ENCODE measurements around the gene THADA.

Gene THADA

DNA sequence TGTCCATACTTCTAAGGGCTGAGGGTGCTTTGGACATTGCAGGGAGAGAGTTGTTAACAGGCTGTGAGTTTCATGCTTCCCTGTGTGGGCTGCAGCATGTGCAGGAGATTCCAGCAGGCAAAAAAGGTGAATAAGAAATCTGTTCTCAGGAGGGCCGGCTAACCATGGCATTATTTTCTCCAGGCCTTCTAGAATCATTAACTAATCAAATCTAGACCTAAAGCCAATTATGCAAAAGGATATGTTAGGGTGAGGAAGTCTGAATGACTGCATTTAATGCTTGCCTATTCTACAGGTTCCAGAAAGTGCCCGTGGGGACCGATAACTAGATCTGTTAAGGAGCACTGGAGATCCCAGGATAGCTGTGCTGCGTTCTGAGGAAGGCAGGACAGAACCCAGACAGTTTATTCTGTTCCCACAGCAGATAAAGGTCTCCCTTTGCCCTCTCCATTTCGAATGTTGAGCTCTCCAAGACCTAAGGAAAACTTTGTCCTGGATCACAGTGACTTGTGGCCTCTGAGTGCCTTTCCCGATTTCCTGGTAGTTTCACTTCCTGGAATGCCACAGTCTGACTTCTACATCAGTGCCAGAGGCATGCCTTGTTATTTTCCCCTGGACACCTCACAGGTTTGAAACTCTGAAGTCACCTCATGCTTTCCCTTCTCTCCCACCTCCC lies 319.4 kb downstream of the THADA start:
- no peak for DNase-seq (ENCODE audit: low read depth)

DNA sequence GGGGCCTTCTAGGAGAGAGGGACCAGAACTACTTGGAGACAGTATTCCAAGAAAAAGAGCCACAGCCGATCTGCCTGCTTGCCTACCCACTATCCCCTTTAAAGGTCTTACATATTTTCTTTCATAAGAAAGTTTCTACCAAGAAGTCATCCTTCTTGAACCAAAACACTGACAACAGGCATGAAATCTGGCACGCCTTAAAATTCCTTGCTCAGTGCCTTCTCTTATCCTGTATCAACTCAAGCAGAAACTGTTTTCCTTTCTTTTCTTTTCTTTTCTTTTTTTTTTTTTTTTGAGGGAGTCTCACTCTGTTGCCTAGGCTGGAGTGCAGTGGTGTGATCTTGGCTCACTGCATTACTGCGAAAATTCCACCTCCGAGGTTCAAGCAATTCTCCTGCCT lies 321.1 kb downstream of the THADA start:
- no peak for DNase-seq (ENCODE audit: low read depth)

DNA sequence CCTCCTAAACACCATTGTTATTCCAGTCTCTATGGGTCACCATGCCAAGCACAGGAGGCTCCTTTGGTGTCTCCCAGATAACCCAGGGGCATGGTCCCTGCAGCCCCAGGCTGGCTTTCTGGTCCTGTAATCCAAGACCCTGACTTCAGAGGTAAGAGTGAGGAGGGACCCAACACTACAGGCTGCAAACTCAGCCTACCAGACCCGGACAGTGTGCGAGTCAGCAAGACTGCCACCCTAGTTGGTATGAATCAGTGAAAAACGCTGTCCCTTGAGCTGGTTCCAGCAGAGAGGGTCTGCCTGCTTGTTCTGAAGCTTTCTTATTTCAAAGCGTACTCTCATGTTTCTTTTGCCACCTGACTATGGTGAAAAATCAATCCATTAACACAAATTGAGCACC lies 321.8 kb downstream of the THADA start:
- DNase-seq (ENCODE audit: low read depth), result no peak

DNA sequence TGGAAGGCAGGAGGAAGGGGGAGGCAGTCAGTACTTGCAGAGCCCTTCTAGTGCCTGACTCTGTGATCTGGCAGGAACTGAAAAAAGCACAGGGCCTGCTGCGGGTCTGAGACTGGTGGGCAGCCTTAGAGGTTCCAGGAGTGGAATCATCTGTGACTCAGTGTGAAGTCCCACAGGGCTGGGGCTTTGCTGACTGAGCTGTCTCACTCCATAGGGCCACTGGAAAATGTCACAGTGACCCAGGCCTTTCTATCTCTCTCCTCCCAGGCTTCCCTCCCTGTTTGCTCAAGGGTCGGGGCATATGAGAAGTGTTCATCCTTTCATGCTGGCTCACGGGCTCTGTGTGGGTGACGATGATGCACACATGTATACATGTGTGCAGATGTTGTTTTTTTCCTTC lies 322.3 kb downstream of the THADA start:
- no peak for DNase-seq (ENCODE audit: low read depth)

DNA sequence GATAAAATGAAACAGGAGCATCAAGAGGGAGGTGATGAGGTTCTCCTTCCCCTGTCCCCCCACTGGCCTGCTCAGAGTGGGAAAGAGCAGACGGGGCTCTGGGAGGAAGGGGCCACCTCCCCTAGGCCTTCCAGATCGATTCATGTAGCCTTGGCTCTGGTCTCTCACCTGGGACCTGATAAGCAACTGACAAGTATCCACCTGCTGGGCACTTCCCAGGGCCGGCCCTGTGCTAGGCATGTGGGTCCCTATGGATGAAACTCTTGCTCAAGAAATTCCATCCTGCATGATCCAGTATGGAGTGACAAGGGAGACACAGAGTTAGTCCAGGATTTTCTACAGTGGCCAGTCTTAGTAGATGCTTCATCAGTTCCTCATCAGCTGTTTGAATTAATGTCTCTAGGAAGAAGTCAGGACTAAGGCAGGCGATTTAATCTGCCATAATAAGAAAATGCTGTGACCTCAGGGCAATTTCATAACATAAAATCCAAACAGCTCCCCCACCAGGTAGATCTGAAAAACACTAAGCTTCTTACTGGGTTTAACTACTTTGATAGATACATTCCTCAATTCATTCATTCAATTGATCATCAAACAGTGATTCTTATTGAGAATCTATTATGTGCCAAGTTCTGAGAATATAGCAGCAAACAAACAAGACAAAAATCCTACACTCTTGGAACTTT lies 324.8 kb downstream of the THADA start:
- DNase-seq (ENCODE audit: low read depth), result no peak

DNA sequence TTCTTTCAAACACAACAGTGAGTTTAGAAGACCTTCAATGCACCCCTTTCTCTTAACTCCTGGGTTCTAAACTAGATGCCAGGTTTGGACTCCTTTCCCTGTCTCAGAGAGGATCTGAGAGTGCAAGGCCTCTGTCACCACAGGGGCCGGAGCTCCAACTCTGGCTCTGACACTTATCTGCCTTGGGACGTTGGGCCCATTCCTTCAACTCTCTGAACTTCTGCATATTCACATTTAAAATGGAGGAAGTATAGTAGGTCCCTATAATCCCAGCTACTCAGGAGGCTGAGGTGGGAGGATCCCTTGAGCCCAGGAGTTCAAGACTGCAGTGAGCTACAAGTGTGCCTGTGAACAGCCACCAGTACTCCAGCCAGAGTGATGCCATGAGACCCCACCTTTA lies 325.4 kb downstream of the THADA start:
- DNase-seq (ENCODE audit: low read depth), result no peak

DNA sequence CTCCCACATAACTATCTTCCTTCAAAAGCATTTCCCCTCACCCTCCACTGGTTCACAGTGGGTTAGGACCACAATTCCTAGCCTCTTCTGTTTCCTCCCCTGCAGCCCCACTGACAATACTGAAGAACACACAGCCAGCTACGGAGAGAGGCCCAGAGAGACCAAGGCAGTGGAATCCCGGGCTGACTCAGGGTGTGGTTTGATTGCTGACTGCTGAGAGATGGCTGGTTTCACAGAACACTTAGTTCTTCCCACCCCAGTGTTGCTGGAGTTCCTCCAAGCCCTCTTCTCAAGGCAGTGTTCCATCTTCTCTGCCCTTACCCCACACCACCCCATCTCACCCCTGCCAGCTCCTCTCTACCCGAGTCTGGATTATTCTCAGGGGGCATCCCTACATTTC lies 326.1 kb downstream of the THADA start:
- DNase-seq (ENCODE audit: low read depth), result no peak

DNA sequence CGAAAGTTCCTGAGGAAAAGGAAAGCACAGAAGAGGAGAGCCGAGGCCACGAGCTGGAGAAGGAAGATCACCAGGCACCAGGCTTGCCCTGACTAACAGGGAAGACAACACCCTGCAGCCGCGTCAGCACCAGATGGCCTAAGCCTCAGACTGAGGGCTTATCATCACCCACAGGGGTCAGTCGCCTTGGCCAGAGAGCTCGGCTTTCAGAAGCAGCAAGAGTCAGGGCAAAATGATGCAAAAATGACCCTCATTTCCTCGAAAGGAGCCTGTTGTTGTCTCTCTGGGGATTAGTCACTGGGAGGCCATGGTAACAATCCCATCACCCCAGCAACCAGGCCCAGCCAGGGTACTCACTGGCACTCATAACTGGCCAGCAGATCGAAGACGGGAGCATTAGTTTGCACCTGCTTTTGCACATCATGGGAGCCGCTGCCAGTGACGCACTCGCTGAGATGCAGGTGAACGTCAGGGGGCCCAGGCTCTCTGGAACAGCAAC lies 326.7 kb downstream of the THADA start:
- no peak for DNase-seq (ENCODE audit: low read depth)

DNA sequence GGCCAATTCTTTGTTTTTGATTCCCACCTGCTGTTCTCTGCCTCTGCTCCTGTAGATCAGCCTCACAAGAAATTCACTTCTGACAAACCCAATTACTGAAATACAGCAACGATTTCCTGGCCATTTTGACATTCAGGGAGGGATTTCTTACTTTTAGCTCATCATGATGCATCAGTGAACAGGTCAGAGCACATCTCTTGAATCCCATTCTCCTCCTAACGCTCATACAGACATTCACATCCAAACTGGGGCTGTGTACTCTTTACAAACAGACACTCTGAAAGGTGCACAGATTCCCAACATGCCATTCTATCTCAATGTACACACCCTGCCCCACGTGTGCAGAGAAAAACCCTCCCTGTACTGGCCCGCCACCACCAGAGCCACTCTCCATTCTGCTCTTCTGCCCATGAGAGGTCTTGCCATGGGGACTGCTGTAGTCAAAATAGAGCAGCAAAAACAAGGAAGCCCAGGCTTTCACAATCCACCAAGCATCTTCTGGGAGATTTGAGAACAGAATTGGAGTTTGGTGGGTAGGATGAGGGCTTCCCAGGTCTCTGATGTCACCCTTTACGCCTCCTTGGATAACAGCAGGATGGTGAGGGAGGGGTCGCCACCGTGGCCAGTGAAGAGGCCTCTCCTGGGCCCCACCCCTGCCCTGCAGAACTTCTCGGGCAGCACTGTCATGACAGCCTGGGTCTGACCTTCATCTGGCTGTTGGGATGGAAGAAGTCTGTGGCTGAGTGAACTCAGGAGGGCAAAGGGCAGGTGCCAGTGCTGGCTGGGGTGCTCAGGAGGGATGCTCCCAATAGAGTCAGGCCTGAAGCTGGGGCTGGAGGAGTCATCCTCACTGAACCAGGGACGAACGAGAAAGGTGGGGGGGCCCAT lies 327.5 kb downstream of the THADA start:
- DNase-seq (ENCODE audit: low read depth), result no peak

DNA sequence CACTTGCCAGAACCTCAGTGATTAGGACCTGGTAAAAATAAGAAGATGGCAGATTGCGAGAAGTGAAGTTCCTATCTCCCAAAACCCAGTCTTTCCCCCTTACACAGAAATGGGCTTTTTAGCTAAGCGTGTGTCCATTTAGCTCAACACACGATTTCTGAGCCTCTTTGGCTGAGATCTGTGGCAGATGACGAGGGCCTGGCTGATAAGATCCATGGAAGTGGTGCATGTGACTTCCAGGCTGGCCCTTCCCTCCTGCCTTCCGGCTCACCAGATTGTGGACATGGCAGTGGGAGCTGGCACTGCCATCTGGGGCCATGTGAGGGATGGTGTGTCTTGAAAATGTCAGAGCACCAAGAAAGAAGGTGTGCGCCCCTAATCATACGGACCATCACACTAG lies 328.5 kb downstream of the THADA start:
- no peak for DNase-seq (ENCODE audit: low read depth)

DNA sequence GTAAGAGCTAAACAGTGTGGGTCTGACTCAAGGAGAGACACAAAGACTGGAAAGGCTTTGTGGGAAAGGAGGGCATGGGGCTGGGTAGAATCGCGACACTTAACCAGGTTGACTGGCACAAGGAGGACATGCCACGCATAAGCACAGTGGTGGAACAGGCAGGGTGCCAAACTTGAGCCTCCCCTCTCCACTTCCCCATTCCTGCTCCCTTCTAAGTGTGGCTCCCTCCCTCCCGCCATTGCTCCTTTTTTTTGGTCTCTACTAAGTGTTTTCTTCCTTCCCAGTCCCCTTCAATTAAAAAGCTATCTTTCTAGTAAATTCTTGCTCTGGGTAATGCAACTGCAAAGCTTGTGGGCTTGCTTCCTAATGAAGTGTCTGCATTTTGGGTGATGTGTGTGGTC lies 329.1 kb downstream of the THADA start:
- no peak for DNase-seq (ENCODE audit: low read depth)

DNA sequence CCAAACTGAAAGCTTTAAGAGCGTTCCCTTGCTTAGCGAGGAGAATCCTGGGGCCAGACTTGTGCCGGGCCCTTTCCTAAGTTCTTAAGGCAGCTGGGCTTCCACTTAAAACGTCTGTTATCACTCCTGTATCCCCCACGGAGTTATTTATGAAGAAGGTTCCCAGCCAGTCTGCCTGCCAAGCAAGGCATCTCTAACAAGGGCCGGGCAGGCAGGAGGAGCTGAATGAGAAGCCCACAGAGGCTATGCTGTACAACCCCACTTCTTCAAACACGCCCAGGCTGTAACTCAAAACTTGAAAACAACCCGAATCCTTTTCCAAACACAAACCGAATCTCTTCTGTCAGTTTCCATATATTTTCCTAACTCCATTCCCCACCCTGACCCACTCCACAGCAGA lies 330.4 kb downstream of the THADA start:
- no peak for DNase-seq (ENCODE audit: low read depth)

DNA sequence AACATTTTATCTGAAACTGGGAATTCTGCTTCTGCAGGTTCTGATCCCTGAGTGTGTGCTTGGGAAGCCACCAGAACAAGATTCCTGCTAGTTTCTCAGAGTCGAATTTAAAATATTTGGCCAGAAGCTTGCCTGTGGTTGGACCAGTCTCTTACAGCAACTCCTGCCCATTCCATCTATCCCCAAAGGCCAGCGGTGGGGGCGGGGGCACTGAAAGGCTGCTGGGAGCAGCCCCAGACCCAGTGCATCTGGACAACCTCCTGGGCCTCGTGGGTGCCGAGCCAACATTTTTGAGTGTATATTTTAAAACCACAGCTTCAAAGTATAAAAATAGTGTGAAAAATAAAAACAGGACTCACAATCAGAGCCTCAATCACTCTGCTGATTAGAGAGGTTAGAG lies 330.8 kb downstream of the THADA start:
- DNase-seq (ENCODE audit: low read depth), result no peak

DNA sequence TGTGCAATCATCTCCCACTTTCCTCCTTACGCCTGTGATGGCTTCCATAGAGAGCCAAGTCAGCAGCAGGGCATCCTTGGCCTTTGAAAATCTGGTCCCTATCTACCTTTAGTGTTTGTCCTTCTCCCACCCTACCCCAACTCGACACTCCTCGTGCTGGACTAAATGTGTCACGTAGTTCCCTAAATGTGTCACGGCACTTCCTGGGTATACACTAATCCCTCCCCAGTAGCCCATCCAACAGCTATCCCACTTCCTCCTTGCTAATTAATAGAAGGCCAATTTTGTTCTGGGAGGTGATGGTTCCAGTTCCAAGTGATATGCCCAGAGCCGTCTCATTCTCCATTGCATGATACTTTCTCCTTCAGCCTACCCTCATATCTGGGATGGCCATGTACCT lies 332.9 kb downstream of the THADA start:
- no peak for DNase-seq (ENCODE audit: low read depth)

DNA sequence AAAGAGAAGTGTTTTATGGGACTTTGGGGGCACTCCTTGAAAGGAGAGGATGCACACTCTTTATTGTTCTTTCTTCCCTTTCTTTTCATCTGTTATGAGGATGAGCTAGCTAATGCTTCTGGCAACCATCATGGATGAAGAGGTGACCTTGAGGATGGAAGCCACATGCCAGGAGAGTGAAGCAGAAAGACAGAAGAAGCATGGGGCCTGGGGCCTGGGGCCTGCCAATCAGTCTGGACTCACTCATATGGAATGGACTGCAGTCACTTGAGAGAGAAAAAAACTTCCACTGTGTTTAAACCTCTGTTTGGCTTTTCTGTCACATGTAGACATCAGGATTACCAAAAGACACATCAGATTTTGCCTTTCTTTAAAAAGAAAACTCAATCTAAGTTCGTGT lies 333.6 kb downstream of the THADA start:
- no peak for DNase-seq (ENCODE audit: low read depth)

DNA sequence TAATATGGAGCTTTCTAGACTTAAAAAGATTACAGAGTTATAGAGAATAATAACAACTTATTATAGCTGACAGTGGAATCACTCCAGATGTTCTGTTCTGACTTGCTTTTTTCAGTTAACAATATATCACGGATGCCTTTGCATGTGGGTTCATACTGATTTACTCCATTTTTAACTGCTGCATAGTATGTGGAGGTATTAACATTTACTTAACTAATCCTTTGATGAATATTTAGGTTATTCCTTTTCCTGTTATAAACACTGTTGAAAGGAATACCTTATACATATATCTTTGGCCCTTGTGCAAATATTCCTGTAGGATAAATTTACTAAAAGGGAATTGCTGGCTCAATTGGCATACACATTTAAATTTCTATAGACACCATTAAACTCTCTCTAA lies 336.3 kb downstream of the THADA start:
- no peak for DNase-seq (ENCODE audit: low read depth)

DNA sequence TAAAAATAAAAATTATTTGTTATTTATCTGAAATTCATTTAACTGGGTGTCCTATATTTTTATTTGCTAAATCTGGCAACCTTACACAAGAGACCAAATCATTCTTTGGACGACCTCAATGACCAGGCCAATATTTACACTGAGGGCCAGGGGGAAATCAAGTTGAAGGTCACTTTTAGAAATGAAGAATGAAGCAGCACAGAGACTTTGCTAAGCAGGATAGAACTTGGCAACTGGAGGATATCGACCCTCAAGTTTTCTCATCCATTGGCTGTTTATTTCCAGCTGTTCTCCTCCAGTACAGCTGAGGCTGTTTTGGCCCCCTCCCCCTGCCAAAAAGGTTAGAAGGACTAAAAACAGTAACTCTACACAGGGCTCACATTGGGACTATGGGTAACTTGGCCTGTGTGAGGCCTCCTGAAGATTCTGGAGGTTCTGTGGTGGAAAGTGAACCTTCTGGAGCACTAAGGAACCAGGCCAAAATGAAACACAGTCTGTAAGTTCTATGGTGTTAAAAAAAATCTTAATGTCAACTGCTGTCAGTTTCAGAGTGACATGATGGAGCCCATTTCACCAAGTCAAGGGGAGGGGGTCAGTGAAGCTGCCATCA lies 337.2 kb downstream of the THADA start:
- DNase-seq (ENCODE audit: low read depth), result no peak

DNA sequence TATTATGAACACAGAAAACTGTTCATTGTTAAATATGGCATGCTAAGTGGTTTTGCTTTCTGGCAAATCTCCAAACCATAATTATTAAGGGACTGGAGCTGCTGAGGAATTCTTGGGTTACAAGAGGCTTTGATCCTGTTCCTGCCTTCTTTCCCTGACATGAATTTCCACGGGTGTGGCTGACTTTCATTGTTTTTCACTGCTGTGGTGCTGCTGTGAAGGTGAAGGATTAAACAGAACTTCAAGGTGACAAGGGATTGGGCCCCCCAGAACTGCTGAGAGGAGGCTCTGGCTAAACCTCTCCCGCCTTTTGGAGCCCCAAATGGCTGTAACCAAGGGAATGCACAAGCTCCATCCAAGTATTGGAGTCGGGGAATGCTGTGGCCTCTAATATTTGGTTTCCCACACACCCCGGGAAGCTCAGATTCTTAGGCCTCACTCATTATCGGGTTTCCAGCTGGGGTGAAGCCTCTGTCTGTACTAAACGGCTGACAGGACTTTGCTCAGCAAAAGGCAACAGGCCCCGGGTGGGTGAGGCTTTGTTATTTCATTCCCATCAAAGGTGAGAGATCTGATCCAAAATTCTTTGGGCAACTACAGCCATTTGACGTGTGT lies 340.4 kb downstream of the THADA start:
- no peak for DNase-seq (ENCODE audit: low read depth)

DNA sequence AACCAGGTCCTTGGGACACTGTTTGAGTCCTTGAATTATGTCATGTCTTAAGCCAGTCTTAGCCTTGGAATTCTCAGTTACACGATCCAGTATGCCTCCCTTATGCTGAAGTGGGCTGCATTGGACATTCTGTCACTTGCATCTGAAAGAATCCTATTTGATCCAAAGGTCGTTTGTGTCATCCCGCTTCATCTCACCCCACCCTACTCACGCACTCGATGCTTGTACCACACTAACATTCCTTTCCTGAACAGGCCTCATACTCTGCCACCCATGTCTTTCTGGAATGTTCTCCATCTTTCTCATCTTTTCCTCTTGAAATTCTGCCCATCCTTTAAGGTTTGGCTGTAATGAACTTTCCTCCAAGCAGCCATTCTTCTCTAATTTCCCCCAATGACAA lies 341.5 kb downstream of the THADA start:
- no peak for DNase-seq (ENCODE audit: low read depth)

DNA sequence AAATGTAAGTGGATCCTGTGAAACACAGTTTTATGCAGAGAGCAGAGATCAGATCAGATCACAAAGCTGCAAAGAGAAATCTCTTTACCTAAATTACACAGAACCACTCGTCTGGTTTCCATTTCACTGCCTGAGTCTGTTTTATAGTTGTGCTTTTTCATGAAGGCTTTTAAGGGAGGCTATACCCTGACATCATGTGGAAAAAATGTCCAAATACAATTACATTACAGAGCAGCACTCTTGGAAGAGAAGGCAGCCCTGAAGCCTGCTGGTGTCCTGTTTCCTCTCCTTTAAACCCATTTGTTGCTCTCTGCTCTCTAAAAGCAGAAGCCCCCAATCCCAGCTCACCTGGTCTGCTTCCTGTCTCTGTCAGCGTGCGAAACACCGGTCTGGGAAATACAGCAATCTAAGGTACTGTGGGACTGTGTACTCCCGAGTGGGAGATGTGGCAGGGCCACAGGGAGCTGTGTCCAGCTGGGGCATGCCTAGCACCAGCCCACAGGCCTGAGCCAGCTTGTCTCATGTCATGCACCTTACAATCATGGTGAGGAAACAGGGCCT lies 344.6 kb downstream of the THADA start:
- DNase-seq (ENCODE audit: low read depth), result no peak

DNA sequence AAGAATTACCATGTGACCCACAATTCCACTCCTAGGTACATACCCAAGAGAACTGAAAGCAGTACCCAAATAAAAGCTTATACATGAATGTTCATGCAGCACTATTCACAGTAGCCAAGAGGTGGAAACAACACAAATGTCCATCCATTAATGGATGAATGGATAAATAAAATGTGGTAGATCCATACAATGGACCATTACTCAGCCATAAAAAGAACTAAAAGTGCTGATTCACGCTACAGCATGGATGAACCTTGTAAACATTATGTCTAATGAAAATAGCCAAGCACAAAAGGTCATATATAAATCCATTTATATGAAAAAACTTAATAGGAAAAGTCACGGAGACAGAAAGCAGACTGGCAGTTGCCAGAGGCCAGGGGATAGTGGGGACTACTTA lies 345.8 kb downstream of the THADA start:
- DNase-seq (ENCODE audit: low read depth), result no peak

DNA sequence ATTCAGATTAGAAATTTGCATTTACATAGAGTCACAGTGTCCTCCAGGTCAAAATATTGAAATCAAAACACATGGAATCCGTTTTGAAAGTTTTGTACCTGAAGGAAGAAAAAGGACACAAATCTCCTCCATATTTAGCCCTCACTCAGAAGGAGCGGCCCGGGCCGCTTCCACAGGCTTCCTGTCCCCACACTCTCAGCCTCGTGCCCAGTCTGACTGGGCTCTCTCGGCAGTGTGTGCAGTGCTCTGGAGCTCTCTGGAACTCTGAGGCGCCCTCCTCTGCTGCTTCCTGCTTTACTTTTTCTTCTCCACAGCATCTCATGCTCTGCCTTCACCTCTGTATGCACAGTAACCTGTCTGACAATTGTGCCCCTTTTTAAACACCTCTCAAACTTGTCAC lies 347.2 kb downstream of the THADA start:
- no peak for DNase-seq (ENCODE audit: low read depth)
